Activated effector memory CD4-positive, alpha-beta T cell treated with anti-CD3 and anti-CD28 coated beads, Interleukin-2, amount 50 U/mL, for 16 hours (primary cell): ENCODE measurements around the gene INSM1.
"Not testable (repeated sequence)": the region's sequence is repeated elsewhere in the genome, so short reads cannot be mapped to it uniquely, and the experiment has no call there.

Source experiments
- DNase-seq: peaks from one replicate; pipeline ENCODE4 v3.0.0-alpha.2; 2020

INSM1 gene

GRCh38 chr20:20367575-20368417 is at the start of gene INSM1:
INSM1 (plus strand) TSS chr20:20368104; CDS start chr20:20368268, 164 bp downstream.
- DNase-seq, result no peak

GRCh38 chr20:20318365-20319161 is 49.3 kb upstream of the INSM1 start:
- DNase-seq, result no peak

- DNase-seq, result no peak
These were observed 46.8 kb upstream of the INSM1 start for GRCh38 chr20:20321134-20321533.

GRCh38 chr20:20321917-20322316 is 46.0 kb upstream of the INSM1 start:
- no peak for DNase-seq

GRCh38 chr20:20322912-20323311 is 45.0 kb upstream of the INSM1 start:
- DNase-seq, result no peak

DNA sequence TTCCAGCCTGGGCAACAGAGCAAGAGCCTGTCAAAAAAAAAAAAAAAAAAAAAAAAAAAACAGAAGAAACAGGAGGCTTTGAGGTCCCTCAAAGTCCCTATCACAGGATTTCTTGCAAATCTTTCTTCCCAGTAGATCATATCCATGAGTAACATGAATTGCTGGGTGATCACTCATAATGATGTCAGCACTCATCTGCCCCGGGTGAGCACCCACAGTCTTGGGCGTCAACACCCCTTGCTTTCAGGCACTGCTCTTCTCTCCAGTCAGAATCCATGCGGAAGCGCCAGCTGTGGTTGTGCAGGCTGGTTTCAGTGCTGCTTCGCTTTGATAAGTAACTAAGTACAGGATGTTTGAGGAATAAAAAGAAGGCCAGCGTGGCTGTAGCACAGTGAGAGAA is 40.2 kb upstream of the INSM1 start:
- no peak for DNase-seq

DNA sequence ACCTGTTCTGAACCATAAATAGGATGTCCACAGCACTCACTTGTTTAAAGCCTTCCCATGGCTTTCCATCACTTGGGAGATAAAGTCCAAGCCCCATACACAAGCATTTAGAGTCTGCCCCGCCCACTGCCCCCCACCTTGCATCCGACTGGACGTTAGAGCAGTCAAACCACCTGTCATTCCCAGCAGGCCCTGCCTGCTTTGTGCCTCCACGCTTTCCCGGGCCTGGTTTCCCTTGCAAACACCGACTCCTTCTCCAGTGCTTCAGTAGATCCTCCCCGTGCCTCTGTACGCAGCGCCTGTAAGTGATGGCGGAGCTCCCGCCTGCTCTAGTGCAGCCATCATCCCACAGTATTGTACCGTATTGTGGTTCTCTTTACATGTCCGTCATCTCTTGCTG is 38.3 kb upstream of the INSM1 start:
- DNase-seq, result no peak

DNA sequence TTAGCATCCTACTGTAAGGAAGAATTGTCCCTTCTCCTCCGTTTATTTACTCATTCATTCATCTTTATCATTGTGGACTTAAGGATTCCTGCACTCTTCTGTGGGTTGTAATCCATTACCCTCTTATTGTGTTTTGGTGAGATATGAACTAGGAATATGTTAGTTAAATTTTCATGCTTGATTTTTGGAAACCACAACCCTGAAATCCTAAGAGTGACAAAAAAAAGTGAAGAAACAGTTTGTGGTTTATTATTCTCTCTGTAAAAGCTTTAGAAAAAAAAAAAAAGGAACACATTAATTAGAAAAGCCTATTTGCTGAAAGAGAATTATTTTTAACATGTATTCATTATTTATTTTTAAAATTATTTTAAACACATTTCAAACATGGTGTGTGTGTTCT is 36.7 kb upstream of the INSM1 start:
- DNase-seq, result no peak

GRCh38 chr20:20331817-20332216 is 36.1 kb upstream of the INSM1 start:
- no peak for DNase-seq

GRCh38 chr20:20333866-20334265 is 34.0 kb upstream of the INSM1 start:
- no peak for DNase-seq

DNA sequence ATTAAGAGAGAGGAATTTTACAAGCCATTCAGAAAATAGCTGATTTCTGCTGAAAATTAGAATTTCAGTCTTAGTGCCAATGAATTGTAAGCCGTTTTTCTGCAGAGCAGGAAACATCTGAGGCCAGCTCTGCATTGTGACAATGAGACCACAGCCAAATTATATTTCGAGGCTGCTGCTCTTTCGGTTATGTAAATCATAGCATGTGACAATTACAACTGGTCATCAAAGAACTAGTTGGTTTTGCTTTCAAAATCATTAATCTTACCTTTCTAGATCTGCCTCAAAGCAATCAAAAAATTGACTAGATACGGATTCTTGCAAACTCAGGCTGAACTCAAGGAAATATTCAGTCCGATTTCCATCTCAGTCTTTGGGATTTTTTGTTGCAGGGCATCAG is 33.4 kb upstream of the INSM1 start:
- DNase-seq, result no peak

DNA sequence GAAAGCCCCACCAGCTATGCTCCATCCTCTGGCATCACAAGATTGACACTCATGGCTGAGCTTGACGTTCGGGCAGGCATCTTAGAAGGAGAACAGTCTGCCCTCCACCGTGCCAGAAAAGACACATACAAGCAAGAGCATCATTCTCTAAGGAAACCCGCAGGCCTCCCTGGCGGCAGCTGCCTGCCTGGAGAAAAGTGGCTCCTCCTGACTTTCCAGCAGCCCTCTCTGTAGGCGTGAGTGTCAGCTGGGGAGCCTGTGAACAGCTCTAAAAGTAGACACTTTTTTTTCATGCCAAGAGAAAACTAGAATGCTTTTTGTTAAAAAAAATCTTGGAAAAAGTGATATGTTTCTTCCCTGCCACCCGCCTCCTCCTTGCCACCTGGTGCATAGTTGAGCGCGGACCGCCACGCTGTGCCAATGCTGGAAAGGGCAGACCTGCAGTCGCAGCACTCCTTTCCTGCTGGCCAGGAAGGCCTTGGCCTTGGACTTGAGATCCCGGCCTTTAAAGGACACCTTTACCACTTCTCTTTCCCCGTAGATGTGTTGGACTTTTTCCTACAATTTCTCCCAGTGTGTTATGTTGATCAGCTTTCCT is 29.7 kb upstream of the INSM1 start:
- no peak for DNase-seq

DNA sequence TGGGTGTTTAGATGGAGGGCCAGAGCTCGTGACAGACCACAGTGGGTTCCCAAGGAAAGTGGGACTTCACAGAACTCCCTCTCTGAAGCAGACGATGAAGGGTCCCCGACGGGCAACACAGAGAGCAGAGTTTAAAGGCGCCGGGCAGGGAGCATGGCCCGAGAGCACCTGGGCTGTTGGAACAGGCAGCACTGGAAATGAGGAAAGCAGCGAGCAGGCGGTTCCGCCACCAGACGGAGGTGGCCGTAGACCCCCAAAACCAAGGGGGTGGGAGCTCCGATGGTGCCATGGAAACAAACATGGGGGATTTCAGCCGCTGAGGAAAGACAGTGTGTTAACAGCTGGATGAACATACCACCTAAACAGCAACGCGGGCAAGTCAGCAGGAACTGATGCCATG is 27.5 kb upstream of the INSM1 start:
- no peak for DNase-seq

- DNase-seq, result no peak
These were observed 26.5 kb upstream of the INSM1 start for GRCh38 chr20:20341371-20341770.

DNA sequence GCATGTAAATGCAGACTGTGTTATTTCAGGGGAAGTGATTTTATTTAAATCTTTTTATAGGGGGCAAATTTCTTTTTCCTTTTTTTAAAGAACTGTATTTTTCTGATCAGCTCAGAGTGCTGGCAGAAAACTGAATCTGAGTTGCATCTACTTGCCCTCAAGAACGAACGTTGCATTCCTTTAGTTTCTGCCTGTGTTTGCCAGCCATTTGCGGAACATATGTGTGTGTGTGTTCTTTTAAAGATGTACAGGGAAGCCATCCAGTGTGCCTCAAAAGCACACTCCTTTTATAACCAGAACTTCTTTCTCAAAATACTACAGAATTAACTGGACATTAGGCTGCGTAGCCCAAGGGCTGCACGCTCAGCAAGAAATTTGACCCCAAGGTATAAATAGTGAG is 25.8 kb upstream of the INSM1 start:
- no peak for DNase-seq

- no peak for DNase-seq
These were observed 24.0 kb upstream of the INSM1 start for GRCh38 chr20:20343932-20344331.

- no peak for DNase-seq
These were observed 23.4 kb upstream of the INSM1 start for GRCh38 chr20:20344476-20344875.

GRCh38 chr20:20353576-20353975 is 14.3 kb upstream of the INSM1 start:
- DNase-seq, result no peak

DNA sequence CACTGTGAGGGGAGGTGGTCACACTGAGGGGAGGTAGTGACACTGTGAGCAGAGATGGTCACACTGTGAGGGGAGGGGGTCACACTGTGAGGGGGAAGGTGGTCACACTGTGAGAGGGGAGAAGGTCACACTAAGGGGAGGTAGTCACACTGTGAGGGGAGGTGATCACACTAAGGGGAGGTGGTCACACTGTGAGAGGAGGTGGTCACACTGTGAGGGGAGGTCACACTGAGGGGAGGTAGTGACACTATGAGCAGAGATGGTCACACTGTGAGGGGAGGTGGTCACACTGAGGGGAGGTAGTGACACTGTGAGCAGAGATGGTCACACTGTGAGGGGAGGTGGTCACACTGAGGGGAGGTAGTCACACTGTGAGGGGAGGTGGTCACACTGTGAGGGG is 12.4 kb upstream of the INSM1 start:
- DNase-seq, result not testable (repeated sequence)

- no peak for DNase-seq
These were observed 9.1 kb upstream of the INSM1 start for GRCh38 chr20:20358801-20359200.

GRCh38 chr20:20359628-20360027 is 8.3 kb upstream of the INSM1 start:
- no peak for DNase-seq

DNA sequence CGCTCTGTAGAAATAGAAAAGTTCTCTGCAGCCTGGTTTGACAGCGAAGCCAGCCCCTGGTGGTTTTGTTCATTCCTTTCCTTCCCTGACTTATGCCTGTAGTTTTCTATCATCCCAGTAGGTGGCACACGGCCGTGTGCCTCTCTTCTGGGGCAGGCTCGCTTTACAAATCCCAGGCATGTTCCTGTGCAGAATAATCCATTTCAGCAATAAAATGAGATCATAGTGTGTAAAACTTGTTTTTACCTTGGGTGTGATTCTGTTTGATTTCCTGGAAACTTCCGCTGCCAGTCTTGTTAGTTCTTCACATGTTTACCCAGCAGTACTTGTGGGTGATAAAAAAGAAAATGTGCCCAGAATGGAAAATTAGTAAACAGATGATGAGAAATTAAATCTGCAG is 7.4 kb upstream of the INSM1 start:
- no peak for DNase-seq

DNA sequence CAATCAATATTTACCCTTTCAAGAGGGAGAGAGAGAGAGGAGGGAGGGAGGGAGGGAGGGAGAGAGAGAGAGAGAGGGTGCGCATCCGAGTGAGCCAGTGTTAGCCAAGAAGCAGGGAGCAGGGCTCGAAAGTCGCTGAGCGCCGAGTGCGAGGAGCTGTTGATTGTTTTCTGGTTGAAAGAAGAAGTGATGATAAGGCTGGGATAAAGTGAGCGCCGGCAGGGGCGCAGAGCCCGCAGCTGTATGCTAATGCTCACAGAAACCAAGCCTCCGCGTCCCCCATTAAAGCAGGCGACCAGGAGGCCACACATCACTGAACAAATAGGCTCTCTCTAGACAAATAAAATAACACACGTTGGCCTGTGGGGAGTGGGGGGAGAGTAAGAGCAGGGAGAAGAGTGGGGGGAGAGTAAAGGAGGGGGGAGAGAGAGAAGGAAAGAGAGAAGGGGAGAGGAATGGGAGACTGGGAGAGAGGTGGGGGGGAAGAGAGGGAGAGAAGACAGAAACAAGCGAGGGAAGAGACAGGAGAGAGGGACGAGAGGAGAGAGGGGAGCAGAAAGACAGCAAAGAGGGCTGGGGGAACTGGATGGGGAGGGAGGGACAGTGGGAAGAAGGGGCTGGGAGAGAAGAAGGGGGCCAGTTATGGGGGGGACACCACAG is 5.0 kb upstream of the INSM1 start:
- DNase-seq, result no peak
